Measurements from ENCODE around the gene GATA5. TPM values are rescaled to one million over a fixed set of nuclear protein-coding genes. Genes with fewer than 3 reads are reported as not detected.

The GATA5 gene
- total RNA-seq, 1 experiment from 2014 or later = 0.55 TPM

DNA sequence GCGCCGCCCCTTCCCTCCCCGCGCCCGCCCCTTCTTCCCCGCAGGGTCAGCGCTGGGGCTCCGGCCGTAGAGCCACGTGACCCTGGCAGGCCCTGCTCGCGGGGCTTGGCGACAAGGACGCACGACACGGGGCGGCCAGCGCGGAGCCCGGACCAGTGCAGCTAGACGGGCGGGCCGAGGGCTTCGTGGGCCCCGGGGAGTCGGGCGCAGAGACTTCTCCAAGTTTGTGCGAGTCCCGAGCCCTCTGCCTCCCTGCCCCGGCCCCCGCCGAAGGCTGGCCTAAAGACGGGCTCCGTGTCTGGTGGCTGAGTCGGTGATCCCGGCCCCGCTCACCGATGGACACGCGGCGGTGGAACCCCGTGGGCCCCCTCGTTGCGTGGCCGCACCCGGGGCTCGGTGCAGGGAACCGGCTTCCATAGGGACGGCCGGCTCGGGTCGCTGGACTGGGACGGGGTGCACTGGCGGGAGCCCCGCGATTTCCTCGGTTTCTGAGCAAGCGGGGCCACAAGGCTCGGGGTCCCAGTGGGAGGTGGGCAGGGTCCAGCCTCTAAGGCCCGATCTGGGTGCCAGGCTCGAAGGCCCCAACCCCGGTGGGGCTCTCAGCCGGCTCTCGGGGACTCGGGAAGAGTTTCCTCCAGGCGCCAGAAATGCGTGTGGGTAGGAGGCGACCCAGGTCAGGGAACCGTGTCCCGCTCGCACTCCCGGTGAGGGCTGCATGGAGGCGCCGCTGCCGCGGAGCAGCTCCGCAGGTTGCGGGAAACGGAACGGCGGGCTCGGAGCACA is 452 bp upstream of the GATA5 start:
- peak; percentile 91 for DNase-seq
- Histone ChIP-seq H3K27me3 (ENCODE audit: control insufficient read depth, insufficient read depth, low read length) (peaks cover 62% of the 10 kb centered on the region), H3K36me3 (replicated peaks; ENCODE audit: control insufficient read depth, insufficient read depth, low read length) (no peaks in the 10 kb centered on the region), H3K4me3 (ENCODE audit: insufficient read depth, low read depth, low read length) (peak overlapping the region; percentile 46)

DNA sequence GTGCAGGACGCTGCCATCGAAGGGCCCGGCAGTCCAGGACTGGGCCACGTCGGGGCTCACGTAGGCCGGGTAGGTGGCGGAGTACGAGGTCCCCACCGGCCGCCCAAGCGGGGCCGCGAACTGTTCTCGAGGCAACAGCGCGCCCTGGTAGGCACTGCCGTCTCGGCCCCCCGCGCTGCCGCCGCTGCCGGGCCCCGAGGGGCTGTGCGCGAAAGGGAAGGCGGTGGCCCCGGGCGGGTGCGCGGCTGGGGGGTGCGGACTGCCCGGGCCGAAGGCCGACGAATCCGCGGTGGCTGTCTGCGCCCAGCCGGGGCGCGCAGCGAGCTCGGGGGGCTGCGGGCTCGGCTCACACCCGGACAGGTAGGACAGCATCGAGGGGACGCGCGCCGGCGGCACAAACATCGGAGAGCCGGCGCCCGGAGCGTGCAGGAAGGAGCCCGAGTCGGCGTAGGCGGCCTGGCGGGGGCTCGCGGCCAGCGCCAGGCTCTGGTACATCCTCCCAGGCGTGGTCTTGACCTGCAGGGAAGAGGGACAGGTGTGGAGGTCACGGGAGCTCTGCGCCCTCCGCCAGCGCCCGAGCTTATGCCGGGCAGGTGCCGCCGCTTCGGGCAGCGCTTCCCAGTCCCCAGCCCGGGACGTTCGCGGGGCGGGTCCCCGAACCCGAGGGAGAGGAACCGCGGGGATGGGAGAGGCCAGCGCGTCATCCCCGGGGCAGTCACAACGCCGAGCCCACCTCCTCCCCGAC is 596 bp downstream of the GATA5 start:
- DNase-seq = peak; percentile 84
- Histone ChIP-seq H3K36me3 (replicated peaks; ENCODE audit: control insufficient read depth, insufficient read depth, low read length) (no peaks in the 10 kb centered on the region), H3K27me3 (ENCODE audit: control insufficient read depth, insufficient read depth, low read length) (peaks cover 61% of the 10 kb centered on the region), H3K4me3 (ENCODE audit: insufficient read depth, low read depth, low read length) (peak overlapping the region; percentile 39)

DNA sequence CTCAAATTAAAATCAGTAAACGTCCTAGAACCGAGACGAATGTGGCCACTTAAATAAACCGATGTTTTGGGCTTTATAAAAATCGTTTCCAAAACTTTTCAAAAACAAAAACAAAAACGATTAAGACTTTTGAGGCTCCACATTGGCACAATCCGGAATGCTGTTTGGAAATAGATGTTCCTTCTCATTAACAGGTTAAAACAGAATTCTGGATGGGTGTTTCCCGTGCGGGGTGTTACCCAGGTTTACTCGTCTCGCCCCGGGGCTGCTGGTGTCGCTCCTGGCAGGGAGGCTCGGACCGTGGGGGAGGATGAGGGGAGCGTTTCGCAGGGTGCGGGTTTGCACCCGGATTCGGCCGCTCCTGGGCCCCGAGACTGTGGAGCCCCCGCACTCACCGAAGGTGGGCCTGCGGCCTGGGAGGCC is 1.2 kb downstream of the GATA5 start:
- peaks cover 60% of the 10 kb centered on the region for H3K27me3 ChIP-seq (ENCODE audit: control insufficient read depth, insufficient read depth, low read length)
- DNase-seq = no peak
- no peaks in the 10 kb centered on the region for H3K36me3 ChIP-seq (replicated peaks; ENCODE audit: control insufficient read depth, insufficient read depth, low read length)
- peak overlapping the region; percentile 39; the same call in 1 of the 2 replicates for H3K4me3 ChIP-seq (ENCODE audit: insufficient read depth, low read depth, low read length)

DNA sequence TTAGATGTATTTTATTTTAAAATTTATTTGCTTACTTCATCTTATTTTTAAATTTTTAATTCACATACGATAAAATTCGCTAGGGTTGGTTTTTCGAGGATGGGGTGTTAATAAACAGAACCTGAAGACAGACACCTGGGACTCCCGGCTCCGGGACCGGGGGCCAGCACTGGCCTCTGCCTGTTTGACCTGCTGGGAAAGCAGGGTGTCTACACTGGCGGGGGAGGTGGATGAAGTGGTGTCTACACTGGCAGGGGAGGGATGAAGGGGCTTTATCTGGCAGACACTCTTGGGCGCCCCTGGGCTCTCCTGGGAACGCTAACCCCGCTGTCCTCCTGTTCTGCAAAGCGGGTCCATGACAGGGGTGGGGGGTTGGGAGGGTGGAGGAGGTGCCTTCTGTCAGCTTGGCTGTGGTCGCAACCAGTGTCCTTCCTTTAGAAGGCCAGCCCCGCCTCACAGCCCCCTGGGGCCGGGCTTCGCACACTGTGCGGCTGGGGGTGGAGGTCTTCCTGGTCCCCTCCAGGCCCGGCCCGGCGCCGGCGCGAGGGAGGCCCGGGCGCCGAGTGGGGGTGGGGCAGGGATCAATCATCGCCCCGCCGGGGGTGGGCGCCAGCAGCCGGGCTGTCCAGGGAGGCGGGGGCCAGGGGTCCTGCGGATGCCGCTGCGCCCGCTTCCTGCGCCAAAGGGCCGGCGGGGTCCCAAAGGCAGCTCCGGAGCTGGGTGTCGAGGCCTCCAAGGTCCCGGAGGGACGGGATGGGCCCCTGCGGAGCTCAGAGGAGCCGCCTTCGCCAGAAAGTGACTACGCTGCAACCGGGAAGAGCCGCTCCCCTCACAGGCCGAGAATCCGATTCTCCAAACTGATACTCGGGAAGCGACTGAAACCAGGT is 1.8 kb downstream of the GATA5 start:
- Histone ChIP-seq H3K4me3 (ENCODE audit: insufficient read depth, low read depth, low read length) (peak overlapping the region; percentile 29), H3K27me3 (ENCODE audit: control insufficient read depth, insufficient read depth, low read length) (peaks cover 54% of the 10 kb centered on the region), H3K36me3 (replicated peaks; ENCODE audit: control insufficient read depth, insufficient read depth, low read length) (no peaks in the 10 kb centered on the region)
- peak; percentile 92 for DNase-seq

DNA sequence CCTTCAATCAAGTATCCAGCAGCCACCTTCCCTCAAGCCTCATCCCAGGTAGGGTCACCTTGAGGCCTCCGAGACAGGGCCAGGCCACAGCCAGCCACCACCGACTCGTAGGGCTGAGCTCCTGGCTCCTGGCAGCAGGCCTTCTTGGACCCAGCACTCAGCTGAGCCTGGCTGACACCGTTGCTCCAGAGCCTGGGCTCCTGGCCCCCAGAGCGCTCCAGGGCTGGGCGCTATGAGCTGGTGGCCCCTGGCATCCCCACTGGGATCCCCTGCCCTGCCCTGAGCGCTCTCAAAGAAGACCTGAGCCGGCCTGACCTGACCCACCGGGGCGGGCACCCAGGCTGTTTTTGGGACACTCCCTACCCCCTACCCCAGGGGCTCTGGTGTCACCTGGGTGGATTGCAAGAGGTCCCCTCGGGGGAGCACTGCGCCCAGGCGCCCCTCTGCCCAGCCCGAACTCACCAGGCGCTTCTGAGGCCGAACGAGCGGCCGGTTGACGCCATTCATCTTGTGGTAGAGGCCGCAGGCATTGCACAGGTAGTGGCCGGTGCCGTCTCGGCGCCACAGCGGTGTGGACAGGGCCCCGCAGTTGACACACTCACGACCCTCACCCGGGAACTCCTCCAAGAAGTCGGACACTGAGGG is 2.7 kb downstream of the GATA5 start:
- H3K4me3 ChIP-seq (ENCODE audit: insufficient read depth, low read depth, low read length) = no peak overlapping the region

DNA sequence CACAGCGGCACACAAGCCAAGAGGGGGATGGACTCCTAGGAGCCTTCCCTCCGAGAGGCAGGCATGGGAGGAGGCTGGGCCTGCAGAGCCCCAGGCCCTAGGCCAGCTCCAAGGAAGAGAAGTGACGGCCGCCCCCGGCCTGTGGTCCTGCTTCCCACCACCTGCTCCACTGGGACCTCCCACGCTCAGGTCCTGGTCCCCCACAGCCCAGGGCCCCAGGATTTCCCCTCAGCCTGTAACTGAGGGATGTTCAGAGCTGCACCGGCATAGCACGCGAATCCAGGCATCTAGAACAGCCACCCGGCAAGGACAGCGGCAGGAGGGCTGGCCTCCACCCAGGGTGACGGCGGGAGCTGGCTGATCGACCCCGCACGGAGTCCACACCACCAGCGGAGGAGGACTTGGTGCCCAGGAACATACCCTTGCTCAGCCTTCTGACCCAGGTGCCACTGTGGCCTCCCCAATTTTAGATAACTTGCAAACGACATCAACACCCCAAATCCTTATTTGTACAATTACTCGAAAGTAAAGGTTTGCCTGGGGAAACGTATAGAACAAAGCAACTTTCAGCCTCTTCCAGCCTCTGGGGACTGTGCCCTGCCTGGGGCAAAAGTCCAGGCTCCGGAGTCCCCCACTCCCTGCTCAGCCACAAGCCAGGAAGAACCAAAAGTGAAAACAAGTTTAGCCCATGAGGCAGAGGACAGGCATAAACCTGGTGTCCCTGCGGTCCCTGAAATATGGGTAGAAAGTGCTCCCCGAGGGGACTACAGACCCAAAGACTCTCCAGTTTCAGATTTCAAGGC is 3.5 kb downstream of the GATA5 start:
- H3K4me3 ChIP-seq (ENCODE audit: insufficient read depth, low read depth, low read length) = no peak overlapping the region
- no peaks in the 10 kb centered on the region for H3K36me3 ChIP-seq (replicated peaks; ENCODE audit: control insufficient read depth, insufficient read depth, low read length)
- DNase-seq = peak; percentile 68
- H3K27me3 ChIP-seq (ENCODE audit: control insufficient read depth, insufficient read depth, low read length) = peaks cover 37% of the 10 kb centered on the region

More for the DNA sequence above, 2.7 kb downstream of the GATA5 start:
- no peak for DNase-seq
- no peaks in the 10 kb centered on the region for H3K36me3 ChIP-seq (replicated peaks; ENCODE audit: control insufficient read depth, insufficient read depth, low read length)
- peaks cover 45% of the 10 kb centered on the region for H3K27me3 ChIP-seq (ENCODE audit: control insufficient read depth, insufficient read depth, low read length)

DNA sequence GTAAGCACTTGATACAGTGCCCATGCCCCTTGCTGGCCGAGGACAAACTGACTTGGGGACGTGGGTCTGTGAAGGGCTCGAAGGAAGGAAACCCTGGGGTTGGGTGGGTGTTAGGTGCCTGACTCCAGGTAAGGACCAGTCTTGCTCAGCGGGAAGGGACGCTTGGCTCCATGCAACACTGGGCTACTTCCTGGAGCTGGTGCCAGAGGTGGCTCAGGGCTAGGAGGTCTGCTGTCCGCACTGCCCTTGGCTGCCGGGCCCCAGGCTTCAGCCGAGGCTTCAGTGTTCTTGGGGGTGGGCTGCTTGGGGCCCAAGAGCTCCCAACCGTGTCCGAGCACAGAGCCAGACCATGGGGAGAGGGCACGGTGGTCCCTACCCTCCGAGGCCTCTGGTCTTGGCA is 5.3 kb downstream of the GATA5 start:
- Histone ChIP-seq H3K36me3 (replicated peaks; ENCODE audit: control insufficient read depth, insufficient read depth, low read length) (no peaks in the 10 kb centered on the region), H3K4me3 (ENCODE audit: insufficient read depth, low read depth, low read length) (no peak overlapping the region), H3K27me3 (ENCODE audit: control insufficient read depth, insufficient read depth, low read length) (peaks cover 21% of the 10 kb centered on the region)
- DNase-seq = no peak

DNA sequence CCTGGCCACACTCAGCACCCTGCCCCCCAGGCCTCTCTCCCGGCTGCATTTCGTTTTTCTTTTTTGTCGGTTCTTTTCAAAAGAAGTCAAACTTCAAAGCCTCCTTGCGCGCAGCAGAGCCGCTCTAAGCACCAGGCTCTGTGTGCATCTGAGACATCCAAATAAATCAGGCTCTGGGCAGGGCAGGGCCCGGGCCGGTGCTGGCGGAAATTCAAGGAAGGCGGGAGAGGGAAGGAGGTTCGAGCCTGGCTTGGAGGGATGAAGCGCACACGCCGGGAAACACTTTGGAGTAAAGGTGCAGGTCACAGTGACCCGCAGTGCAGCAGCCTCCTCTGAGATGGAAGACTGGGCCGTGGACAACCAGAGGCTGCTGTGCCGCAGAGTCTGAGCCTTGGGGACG is 5.8 kb downstream of the GATA5 start:
- H3K27me3 ChIP-seq (ENCODE audit: control insufficient read depth, insufficient read depth, low read length) = peaks cover 17% of the 10 kb centered on the region

DNA sequence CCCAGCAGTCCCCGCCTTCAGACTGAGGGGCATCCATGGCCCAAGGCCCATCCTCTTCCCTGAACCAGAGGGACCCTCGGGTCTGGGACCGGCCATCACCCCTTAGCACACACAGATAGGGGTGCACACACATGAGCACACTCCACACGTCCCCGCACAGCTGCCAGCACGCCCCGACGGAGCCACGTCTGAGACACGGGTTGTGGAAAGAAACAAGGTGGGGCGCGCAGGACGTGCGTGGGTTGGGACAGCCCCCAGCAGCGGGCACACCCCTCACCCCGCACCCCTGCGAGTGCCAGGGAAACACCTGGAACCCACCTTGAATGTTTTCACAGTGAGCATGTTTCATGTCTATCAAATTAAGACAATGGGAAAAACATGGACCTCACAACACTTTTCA is 6.4 kb downstream of the GATA5 start:
- no peak overlapping the region for H3K4me3 ChIP-seq (ENCODE audit: insufficient read depth, low read depth, low read length)
- H3K36me3 ChIP-seq (replicated peaks; ENCODE audit: control insufficient read depth, insufficient read depth, low read length) = no peaks in the 10 kb centered on the region
- no peak for DNase-seq
- H3K27me3 ChIP-seq (ENCODE audit: control insufficient read depth, insufficient read depth, low read length) = peaks cover 10% of the 10 kb centered on the region

More for the DNA sequence above, 5.8 kb downstream of the GATA5 start:
- peak; percentile 69 for DNase-seq
- no peak overlapping the region for H3K4me3 ChIP-seq (ENCODE audit: insufficient read depth, low read depth, low read length)
- H3K36me3 ChIP-seq (replicated peaks; ENCODE audit: control insufficient read depth, insufficient read depth, low read length) = no peaks in the 10 kb centered on the region

DNA sequence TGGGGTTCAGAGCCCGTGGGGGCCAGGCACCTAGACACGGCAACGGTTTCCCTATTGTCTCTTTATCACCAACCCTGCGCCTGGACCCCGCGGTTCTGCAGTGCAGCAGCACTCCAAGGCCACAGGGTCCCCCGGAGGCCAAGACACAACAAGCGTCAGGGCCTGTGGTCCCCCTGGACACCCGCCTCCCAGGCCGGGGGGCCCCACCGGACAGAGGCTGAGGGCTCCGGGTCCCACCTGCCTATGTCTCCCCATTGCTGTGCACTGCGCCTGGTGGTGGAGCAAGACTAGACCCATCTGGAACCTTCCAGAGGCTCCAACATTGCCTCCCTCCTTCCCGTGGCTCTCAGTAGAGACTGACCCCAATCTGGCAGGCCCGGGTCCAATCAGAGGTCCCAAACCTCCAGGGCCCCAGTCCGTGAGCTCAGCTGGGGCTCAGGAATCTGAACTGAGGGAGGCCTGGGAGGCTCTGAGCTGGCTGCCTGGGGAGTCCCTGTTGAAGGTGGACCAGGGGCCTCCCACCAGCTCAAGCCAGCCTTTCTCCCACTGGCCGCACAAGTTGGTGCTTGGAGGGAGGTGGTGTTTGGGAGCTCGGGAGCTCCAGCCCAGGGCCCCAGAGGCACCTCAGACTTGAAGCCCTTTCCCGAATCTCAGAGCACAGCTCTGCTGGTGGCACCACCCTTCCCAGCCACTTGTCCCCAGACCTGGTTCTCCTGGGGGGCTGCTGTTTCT is 8.8 kb downstream of the GATA5 start:
- Histone ChIP-seq H3K36me3 (replicated peaks; ENCODE audit: control insufficient read depth, insufficient read depth, low read length) (no peaks in the 10 kb centered on the region), H3K4me3 (ENCODE audit: insufficient read depth, low read depth, low read length) (no peak overlapping the region), H3K27me3 (ENCODE audit: control insufficient read depth, insufficient read depth, low read length) (no peaks in the 10 kb centered on the region)
- DNase-seq = no peak

DNA sequence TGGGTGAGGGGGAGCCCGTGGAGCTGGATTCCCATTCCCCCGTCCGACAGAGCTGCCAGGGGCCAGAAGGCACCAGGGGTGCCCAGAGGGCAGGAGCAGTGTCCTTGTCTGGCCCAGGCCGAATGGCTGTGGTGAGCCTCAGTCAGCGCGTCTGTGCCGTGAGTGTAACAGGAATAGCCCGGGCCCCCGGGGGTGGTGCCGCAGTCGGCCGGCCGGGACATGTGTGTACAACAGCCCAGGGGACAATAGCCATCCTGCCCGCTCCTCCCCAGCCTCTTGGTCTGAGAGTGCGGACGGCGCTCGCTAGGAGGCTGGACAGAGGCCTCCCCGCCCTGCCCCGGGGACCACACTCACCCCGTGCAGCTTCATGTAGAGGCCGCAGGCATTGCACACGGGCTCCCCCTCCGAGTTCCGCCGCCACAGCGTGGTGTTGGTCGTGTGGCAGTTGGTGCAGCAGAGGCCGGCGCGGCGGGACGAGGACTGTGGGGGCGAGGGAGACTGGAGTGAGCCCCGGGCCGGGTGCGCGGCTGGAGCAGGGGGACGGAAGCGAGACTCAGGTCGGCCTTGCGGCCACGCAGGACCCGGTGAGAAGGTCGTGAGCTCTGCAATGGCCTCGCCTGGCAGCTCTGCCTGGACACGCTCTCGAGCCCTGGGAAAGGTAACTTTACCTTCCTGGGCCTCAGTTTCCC is 9.6 kb downstream of the GATA5 start:
- Histone ChIP-seq H3K27me3 (ENCODE audit: control insufficient read depth, insufficient read depth, low read length) (no peaks in the 10 kb centered on the region), H3K36me3 (replicated peaks; ENCODE audit: control insufficient read depth, insufficient read depth, low read length) (no peaks in the 10 kb centered on the region), H3K4me3 (ENCODE audit: insufficient read depth, low read depth, low read length) (no peak overlapping the region)
- peak; percentile 69 for DNase-seq

DNA sequence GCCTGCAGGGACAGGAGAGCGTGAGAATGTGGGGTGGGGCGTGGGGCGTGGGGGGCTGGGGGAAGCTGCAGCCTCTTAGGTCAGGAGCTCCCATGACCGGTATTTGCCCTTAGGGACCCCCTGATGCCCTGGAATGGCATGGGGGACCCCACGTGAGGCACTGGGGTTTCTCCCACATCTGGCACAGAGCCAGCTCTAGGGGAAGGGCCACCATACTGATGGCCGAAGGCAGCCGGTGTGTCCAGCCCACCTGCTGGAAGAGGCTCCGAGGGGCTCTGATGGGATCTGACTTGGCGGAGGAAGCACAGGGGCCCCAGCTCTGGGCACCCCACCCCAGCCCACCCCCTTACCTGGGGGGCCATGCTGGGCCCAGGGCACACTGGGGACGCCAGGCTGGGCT is 10.8 kb downstream of the GATA5 start:
- Histone ChIP-seq H3K36me3 (replicated peaks; ENCODE audit: control insufficient read depth, insufficient read depth, low read length) (no peaks in the 10 kb centered on the region), H3K4me3 (ENCODE audit: insufficient read depth, low read depth, low read length) (no peak overlapping the region), H3K27me3 (ENCODE audit: control insufficient read depth, insufficient read depth, low read length) (no peaks in the 10 kb centered on the region)
- DNase-seq = no peak

DNA sequence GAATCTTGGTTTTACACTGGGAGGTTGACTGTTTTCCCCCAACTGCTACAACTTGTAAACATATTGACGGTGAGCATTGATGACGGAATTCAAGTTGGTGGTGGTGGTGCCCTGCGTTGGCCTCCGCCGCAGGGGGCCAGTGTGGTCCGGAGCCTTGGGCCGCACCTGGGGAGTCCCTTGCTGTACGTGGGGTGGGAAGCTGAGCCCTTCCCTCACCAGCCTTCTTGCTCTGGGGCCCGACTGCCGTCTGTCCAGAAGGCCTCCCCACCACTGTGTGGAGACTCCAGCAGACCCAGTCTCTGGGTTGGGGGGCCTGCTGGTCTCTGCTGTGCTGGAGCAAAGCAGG is 11.4 kb downstream of the GATA5 start:
- no peaks in the 10 kb centered on the region for H3K36me3 ChIP-seq (replicated peaks; ENCODE audit: control insufficient read depth, insufficient read depth, low read length)
- DNase-seq = no peak
- no peaks in the 10 kb centered on the region for H3K27me3 ChIP-seq (ENCODE audit: control insufficient read depth, insufficient read depth, low read length)
- no peak overlapping the region for H3K4me3 ChIP-seq (ENCODE audit: insufficient read depth, low read depth, low read length)

Data from H7 (cell line).